AG09309 (cell line): ENCODE data around the gene ZNF569.

Source experiments
- DNase-seq: peaks from one replicate; pipeline ENCODE4 v3.0.0-alpha.2; 2010; ENCODE audit warnings: low read depth
- H3K4me3 ChIP-seq: 2 replicates; pipeline ENCODE4 v1.5.1; 2011; ENCODE audit warnings: mild to moderate bottlenecking, low read depth, low read length, moderate library complexity; ENCODE audit not compliant: control insufficient read depth
- CTCF ChIP-seq: IDR thresholded peaks from 2 replicates; pipeline ENCODE4 v1.5.1; 2011; ENCODE audit warnings: mild to moderate bottlenecking, low read depth, low read length, inconsistent platforms; ENCODE audit not compliant: insufficient read depth, control insufficient read depth; ENCODE audit errors: missing control alignments

The ZNF569 gene

GRCh38 chr19:37505958-37506386 is 38.7 kb upstream of the ZNF569 start:
- DNase-seq, result no peak
- peak overlapping the region; percentile 77 for H3K4me3 ChIP-seq
- no peak for TF ChIP-seq CTCF

GRCh38 chr19:37492213-37492612 is 25.0 kb upstream of the ZNF569 start:
- no peak overlapping the region for H3K4me3 ChIP-seq
- no peak for DNase-seq
- TF ChIP-seq CTCF, result no peak

GRCh38 chr19:37484406-37485168 is 17.3 kb upstream of the ZNF569 start:
- H3K4me3 ChIP-seq, result no peak overlapping the region
- no peak for TF ChIP-seq CTCF
- no peak for DNase-seq

- H3K4me3 ChIP-seq, result no peak overlapping the region
- TF ChIP-seq CTCF, result no peak
- no peak for DNase-seq
Measured at GRCh38 chr19:37472165-37472564, 4.9 kb upstream of the ZNF569 start.

GRCh38 chr19:37470216-37470615 is 3.0 kb upstream of the ZNF569 start:
- H3K4me3 ChIP-seq, result no peak overlapping the region
- DNase-seq, result no peak
- no peak for TF ChIP-seq CTCF

GRCh38 chr19:37468961-37469777 is 1.9 kb upstream of the ZNF569 start, which contains the start of gene ZNF570:
TSS of gene ZNF570 (plus strand) at chr19:37469356. CDS start at chr19:37470355, 999 bp downstream.
- no peak for TF ChIP-seq CTCF
- H3K4me3 ChIP-seq, result peak within 1 kb of the TSS; percentile 97
- DNase-seq, result peak; percentile 51
